Left lung (tissue), 10 donors: ENCODE data around the gene DNM1. TPM values are rescaled to one million over a fixed set of nuclear protein-coding genes. Genes with fewer than 3 reads are reported as not detected.
A peak's percentile ranks its signal among the peaks of the same experiment; 100 is the strongest.

Experiments
- ATAC-seq: fragments of 200-7000 bp; cut with Tn5 transposase; one replicate; pipeline ENCODE4 v1.9.1; 2020; ENCODE audit warnings: moderate library complexity
- DNase-seq, 4 donors: peaks; one replicate each; pipeline ENCODE4 v3.0.0-alpha.2; 2013 to 2020
- H3K27ac ChIP-seq, 2 donors: fragments of 200-600 bp; sonication (generic) in 1 of 2; one replicate each; pipeline versions ENCODE4 v1.5.0 to v1.8.0; 2020 to 2021
- H3K27me3 ChIP-seq, 2 donors: fragments of 200-600 bp; sonication (generic) in 1 of 2; one replicate each; pipeline versions ENCODE4 v1.5.0 to v1.8.0; 2020 to 2021
- H3K36me3 ChIP-seq, 2 donors: fragments of 200-600 bp; sonication (generic) in 1 of 2; one replicate each; pipeline versions ENCODE4 v1.5.0 to v1.8.0; 2020 to 2021
- H3K4me1 ChIP-seq, 2 donors: fragments of 200-600 bp; one replicate each; pipeline ENCODE4 v1.8.0; 2021
- H3K4me3 ChIP-seq, 2 donors: fragments of 200-600 bp; sonication (generic) in 1 of 2; one replicate each; pipeline versions ENCODE4 v1.5.0 to v1.8.0; 2020 to 2021; ENCODE audit warnings: mild to moderate bottlenecking in 1 of 2
- H3K9me3 ChIP-seq, 2 donors: fragments of 200-600 bp; sonication (generic) in 1 of 2; one replicate each; pipeline versions ENCODE4 v1.5.0 to v1.8.0; 2020 to 2021
- intact Hi-C, 2 donors: fragments of 100-400 bp; cut with DNase I; formaldehyde crosslinking; loops; one replicate each; pipeline versions ENCODE4 v1.11.2 to v1.14.2; 2022
- polyA plus RNA-seq, 6 donors: library from polyadenylated mRNA; unstranded; fragments of 120-200 nt; gene quantifications; one replicate each; pipeline ENCODE4 v1.2.1, GENCODE V29; 2013; ENCODE audit not compliant: insufficient read length in 6 of 6
- total RNA-seq, 2 donors: library from RNA; stranded (reverse); fragmentation: NEBNext Ultra II Directional; extraction: Animal tissue kit (Norgen Biotek cat#: 25700); gene quantifications; one replicate each; pipeline ENCODE4 v1.2.1, GENCODE V29; 2021
- TF ChIP-seq, protein P1 (sequence below), 2 donors: fragments of 200-600 bp; sonication (generic) in 1 of 2; IDR thresholded peaks; one replicate each; pipeline versions ENCODE4 v1.5.0 to v1.8.0; 2021; ENCODE audit warnings: antibody characterized with exemption in 2 of 2
- donor health status: DM: no; HTN: yes; CAD: no.
- donor health status: DM: no; HTN: no; CAD: no.

Gene DNM1
- total and polyA plus RNA-seq, 8 donors: 9.0 to 90.0 (median 62.2) TPM

DNA sequence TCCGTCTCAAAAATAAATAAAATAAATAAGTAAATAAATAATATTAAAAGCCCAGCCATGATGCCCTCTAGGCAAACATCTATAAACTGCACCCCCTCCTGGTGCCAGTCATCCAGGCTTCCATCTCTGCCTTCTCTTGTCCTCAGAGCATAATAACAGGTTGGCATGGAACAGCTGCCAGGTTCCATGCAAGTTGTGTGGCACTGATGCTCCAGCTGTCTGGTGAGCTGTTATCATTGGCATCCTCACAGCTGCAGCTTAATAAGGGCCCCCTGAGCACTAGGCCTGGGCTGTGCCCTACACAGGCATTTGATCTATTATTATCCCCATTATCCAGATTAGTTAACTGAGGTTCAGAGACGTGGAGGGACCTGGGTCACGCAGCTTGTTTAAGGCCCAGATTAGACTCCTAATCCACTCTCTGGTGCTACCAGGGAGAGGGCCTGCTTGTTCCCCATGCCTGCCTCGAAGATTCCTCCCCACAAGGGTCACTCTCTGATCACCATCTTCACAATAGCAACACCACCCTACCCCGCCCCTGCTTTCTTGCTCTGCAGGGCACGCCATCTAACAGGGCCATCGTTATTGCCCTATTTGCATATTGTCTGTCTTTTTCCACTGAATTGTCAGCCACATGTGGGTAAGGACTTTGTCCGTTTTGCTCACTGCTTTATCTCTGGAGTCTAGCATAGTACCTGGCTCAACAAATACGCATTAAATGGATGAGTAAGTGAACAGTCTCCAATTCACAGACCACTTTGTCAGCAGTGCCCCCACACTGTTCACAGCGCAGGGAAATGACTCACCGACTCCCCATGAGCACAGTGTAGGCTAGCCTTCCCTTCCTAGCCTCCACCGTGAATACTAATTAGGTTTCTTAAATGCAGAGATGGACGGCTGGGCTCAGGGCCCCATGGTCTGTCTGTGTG is 1.5 kb upstream of the DNM1 start:
- no peaks in the 10 kb centered on the region for H3K9me3 ChIP-seq
- ATAC-seq (no peak), DNase-seq (no peak)
- no peaks in the 10 kb centered on the region for H3K36me3 ChIP-seq
- TF ChIP-seq, protein P1, sequence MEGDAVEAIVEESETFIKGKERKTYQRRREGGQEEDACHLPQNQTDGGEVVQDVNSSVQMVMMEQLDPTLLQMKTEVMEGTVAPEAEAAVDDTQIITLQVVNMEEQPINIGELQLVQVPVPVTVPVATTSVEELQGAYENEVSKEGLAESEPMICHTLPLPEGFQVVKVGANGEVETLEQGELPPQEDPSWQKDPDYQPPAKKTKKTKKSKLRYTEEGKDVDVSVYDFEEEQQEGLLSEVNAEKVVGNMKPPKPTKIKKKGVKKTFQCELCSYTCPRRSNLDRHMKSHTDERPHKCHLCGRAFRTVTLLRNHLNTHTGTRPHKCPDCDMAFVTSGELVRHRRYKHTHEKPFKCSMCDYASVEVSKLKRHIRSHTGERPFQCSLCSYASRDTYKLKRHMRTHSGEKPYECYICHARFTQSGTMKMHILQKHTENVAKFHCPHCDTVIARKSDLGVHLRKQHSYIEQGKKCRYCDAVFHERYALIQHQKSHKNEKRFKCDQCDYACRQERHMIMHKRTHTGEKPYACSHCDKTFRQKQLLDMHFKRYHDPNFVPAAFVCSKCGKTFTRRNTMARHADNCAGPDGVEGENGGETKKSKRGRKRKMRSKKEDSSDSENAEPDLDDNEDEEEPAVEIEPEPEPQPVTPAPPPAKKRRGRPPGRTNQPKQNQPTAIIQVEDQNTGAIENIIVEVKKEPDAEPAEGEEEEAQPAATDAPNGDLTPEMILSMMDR (IDR thresholded peaks at IDR 0.05): no peak
- peaks cover 0 to 21% of the 10 kb centered on the region in 2 donors for H3K4me1 ChIP-seq
- H3K27ac ChIP-seq: no peak overlapping the region
- intact Hi-C loops: no loop called here
- no peak overlapping the region for H3K4me3 ChIP-seq
- peaks cover 8 to 34% of the 10 kb centered on the region in 2 donors for H3K27me3 ChIP-seq

- Histone ChIP-seq H3K27me3 (peaks cover 8 to 39% of the 10 kb centered on the region in 2 donors), H3K9me3 (no peaks in the 10 kb centered on the region), H3K36me3 (no peaks in the 10 kb centered on the region), H3K4me1 (peaks cover 0 to 21% of the 10 kb centered on the region in 2 donors), H3K4me3 (peak overlapping the region in 1 of 2 donors; percentile 49), H3K27ac (no peak overlapping the region)
- no peak for DNase-seq
- TF ChIP-seq, protein P1 (IDR thresholded peaks at IDR 0.05): no peak
- ATAC-seq: no peak
- intact Hi-C loops: no loop called here
Observed at GRCh38 chr9:128202648-128203023, 543 bp upstream of the DNM1 start.

DNA sequence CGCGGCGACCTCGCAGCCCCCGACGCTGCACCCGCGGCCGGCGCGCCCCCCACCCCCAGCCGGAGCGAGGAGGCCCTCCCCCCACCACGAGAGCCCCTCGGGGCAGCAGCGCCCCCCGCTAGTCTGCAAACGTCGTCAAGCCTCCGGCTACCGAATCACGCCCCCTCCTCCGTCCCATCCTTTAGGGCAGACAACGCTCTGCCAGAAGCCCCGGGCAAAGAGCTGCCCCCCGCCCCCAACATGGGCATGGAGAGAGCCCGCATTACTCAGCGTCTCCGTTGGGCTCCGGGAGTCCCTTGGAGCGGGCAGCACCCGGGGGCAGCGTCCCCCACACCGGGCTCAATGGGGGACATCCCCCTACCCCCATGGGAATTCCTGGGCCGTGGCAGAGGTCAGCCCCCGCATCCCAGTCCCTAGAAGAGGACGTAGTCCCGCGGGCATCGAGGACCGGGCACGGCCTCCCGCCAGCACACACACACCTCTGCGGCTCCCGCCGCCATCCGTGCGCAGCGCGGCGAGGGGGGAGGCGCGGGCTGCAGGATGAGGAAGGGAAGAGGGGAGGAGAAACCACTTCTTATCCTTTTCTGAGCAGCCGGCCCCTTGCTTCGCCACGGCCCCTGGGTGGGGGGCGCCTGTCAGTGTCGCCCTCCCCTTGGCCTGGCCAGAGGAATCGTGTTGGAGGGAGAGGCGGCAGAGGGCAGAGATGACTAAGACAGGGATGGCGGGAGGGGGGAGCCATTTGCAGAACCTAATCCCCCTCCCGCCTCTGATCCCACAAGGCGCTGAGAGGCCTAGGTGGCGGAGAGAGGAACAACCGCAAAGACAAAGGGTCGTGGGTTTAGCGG is 750 bp downstream of the DNM1 start:
- peak in 1 of 4 donors; percentile 85 for DNase-seq
- Histone ChIP-seq H3K9me3 (no peaks in the 10 kb centered on the region), H3K27me3 (peaks cover 8 to 52% of the 10 kb centered on the region in 2 donors), H3K36me3 (no peaks in the 10 kb centered on the region), H3K4me1 (peaks cover 0 to 21% of the 10 kb centered on the region in 2 donors), H3K4me3 (peak overlapping the region; percentile 46 to 49), H3K27ac (no peak overlapping the region)
- intact Hi-C loops: no loop called here
- TF ChIP-seq, protein P1 (IDR thresholded peaks at IDR 0.05): no peak
- peak; percentile 40 for ATAC-seq

- ATAC-seq (no peak), DNase-seq (no peak)
- peaks cover 0 to 21% of the 10 kb centered on the region in 2 donors for H3K4me1 ChIP-seq
- TF ChIP-seq, protein P1 (IDR thresholded peaks at IDR 0.05): no peak
- intact Hi-C loops: no loop called here
- peak overlapping the region in 1 of 2 donors; percentile 49 for H3K4me3 ChIP-seq
- H3K27me3 ChIP-seq: peaks cover 8 to 56% of the 10 kb centered on the region in 2 donors
- H3K9me3 ChIP-seq: no peaks in the 10 kb centered on the region
- no peak overlapping the region for H3K27ac ChIP-seq
- no peaks in the 10 kb centered on the region for H3K36me3 ChIP-seq
Observed at GRCh38 chr9:128204858-128205257, 1.7 kb downstream of the DNM1 start.
